Measurements from ENCODE around the gene RARB.

RARB gene

GRCh38 chr3:25582242-25582641 lies 154.2 kb downstream of the RARB start:
- no peak for DNase-seq

- no peak for DNase-seq
These were observed 155.3 kb downstream of the RARB start for GRCh38 chr3:25583343-25583742.

- no peak for DNase-seq
These were observed 156.1 kb downstream of the RARB start for GRCh38 chr3:25584011-25584789.

GRCh38 chr3:25585361-25586166 lies 157.5 kb downstream of the RARB start:
- DNase-seq, result no peak

- no peak for DNase-seq
These were observed 158.1 kb downstream of the RARB start for GRCh38 chr3:25586167-25586505.

- no peak for DNase-seq
These were observed 158.5 kb downstream of the RARB start for GRCh38 chr3:25586553-25586952.

GRCh38 chr3:25587094-25587493 lies 159.0 kb downstream of the RARB start:
- no peak for DNase-seq

- DNase-seq, result no peak
These were observed 159.5 kb downstream of the RARB start for GRCh38 chr3:25587526-25587925.

- DNase-seq, result no peak
These were observed 159.9 kb downstream of the RARB start for GRCh38 chr3:25587975-25588374.

GRCh38 chr3:25588441-25589103 lies 160.5 kb downstream of the RARB start:
- no peak for DNase-seq

GRCh38 chr3:25589104-25589782 lies 161.2 kb downstream of the RARB start:
- no peak for DNase-seq

- no peak for DNase-seq
These were observed 161.8 kb downstream of the RARB start for GRCh38 chr3:25589783-25590258.

GRCh38 chr3:25592510-25592968 lies 164.5 kb downstream of the RARB start:
- DNase-seq, result no peak

- DNase-seq, result no peak
These were observed 164.9 kb downstream of the RARB start for GRCh38 chr3:25593001-25593400.

GRCh38 chr3:25594007-25594502 lies 166.0 kb downstream of the RARB start:
- DNase-seq, result no peak

- no peak for DNase-seq
These were observed 169.6 kb downstream of the RARB start for GRCh38 chr3:25597535-25598101.

GRCh38 chr3:25603703-25604102 lies 175.6 kb downstream of the RARB start:
- no peak for DNase-seq

GRCh38 chr3:25604107-25604805 lies 176.2 kb downstream of the RARB start:
- no peak for DNase-seq

- DNase-seq, result no peak
These were observed 182.1 kb downstream of the RARB start for GRCh38 chr3:25610167-25610566.

- DNase-seq, result no peak
These were observed 182.7 kb downstream of the RARB start for GRCh38 chr3:25610779-25611178.

- DNase-seq, result no peak
These were observed 183.1 kb downstream of the RARB start for GRCh38 chr3:25611193-25611592.

GRCh38 chr3:25618028-25618427 lies 190.0 kb downstream of the RARB start:
- no peak for DNase-seq
